ENCODE data around the gene PTPRN2.

DNA sequence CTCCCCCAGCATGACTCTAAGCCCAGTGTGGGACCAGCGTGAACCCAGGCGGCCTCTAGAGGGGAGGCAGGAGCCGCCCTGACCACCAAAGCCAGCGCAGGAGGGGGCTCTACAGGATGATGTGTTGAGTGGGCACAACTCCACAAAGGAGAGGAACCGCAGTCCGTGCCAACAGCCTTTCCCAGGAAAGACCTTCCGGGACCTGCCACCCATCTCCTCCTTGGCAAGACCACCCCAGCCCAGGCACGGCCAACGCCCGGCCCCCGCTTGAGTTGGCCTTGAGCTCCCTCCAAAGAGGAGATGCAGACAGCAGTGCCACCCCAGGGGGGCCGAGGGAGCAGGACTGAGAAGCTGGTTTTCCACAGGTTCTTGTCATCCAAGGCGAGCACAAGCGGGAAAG is 38.9 kb downstream of the PTPRN2 start:
- TF ChIP-seq, protein P1, sequence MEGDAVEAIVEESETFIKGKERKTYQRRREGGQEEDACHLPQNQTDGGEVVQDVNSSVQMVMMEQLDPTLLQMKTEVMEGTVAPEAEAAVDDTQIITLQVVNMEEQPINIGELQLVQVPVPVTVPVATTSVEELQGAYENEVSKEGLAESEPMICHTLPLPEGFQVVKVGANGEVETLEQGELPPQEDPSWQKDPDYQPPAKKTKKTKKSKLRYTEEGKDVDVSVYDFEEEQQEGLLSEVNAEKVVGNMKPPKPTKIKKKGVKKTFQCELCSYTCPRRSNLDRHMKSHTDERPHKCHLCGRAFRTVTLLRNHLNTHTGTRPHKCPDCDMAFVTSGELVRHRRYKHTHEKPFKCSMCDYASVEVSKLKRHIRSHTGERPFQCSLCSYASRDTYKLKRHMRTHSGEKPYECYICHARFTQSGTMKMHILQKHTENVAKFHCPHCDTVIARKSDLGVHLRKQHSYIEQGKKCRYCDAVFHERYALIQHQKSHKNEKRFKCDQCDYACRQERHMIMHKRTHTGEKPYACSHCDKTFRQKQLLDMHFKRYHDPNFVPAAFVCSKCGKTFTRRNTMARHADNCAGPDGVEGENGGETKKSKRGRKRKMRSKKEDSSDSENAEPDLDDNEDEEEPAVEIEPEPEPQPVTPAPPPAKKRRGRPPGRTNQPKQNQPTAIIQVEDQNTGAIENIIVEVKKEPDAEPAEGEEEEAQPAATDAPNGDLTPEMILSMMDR (IDR thresholded peaks at IDR 0.05 in 2 of 3, conservative IDR thresholded peaks at IDR 0.05 in 1 of 3; ENCODE audit: borderline replicate concordance in 1 of 3, insufficient read depth in 1 of 3, low read depth in 2 of 3, low read length in 2 of 3) = no peak
- no peak for TF ChIP-seq MAX (IDR thresholded peaks at IDR 0.05)
- TF ChIP-seq SIN3A (IDR thresholded peaks at IDR 0.05; ENCODE audit: low read depth) = no peak
